H1 (cell line): ENCODE results near the gene ACAP3. TPM values are rescaled to one million over a fixed set of nuclear protein-coding genes. Genes with fewer than 3 reads are reported as not detected.

Source experiments
- CTCF ChIA-PET: fragments of 300-600 bp; sonication (Branson Sonifier 250); formaldehyde crosslinking; loops from one replicate; lab custom pipeline; 2021; ENCODE audit not compliant: partially characterized antibody; lab: Charles Lee
- POLR2A ChIA-PET: fragments of 300-600 bp; sonication (Branson Sonifier 250); formaldehyde crosslinking; loops from one replicate; lab custom pipeline; 2021; ENCODE audit warnings: inconsistent platforms; ENCODE audit not compliant: partially characterized antibody; lab: Charles Lee
- DNase-seq, 2 experiments: peaks; one replicate each; pipeline versions ENCODE4 v3.0.0 to v3.0.0-alpha.2; 2010 to 2022; ENCODE audit warnings: low spot score in 2 of 2, low read depth in 1 of 2, mixed read lengths in 1 of 2
- FAIRE-seq: peaks from 2 replicates; lab custom pipeline; 2011; peaks lifted over from hg19 to GRCh38; lab: Jason Lieb, UNC
- H2AFZ ChIP-seq: 2 replicates; pipeline ENCODE4 v1.8.1; 2012; ENCODE audit warnings: low read length, inconsistent platforms
- H2AK5ac ChIP-seq: 2 replicates; pipeline ENCODE4 v1.6.1; 2013; ENCODE audit warnings: low read depth, low read length
- H2BK120ac ChIP-seq: replicated peaks from 2 replicates; pipeline ENCODE3; 2013; ENCODE audit warnings: low read depth, low read length, inconsistent platforms
- H2BK12ac ChIP-seq: 2 replicates; pipeline ENCODE4 v1.6.1; 2013; ENCODE audit warnings: low read depth, low read length
- H2BK15ac ChIP-seq: 2 replicates; pipeline ENCODE4 v1.6.1; 2013; ENCODE audit warnings: low read length
- H2BK20ac ChIP-seq: 2 replicates; pipeline ENCODE4 v1.6.1; 2013; ENCODE audit warnings: low read length
- H2BK5ac ChIP-seq: 2 replicates; pipeline ENCODE4 v1.6.1; 2013; ENCODE audit warnings: low read depth, low read length
- H3K14ac ChIP-seq: 2 replicates; pipeline ENCODE4 v1.6.1; 2013; ENCODE audit warnings: inconsistent platforms; ENCODE audit not compliant: insufficient read length
- H3K18ac ChIP-seq: 2 replicates; pipeline ENCODE4 v1.6.1; 2013; ENCODE audit warnings: low read length; ENCODE audit errors: extremely low read depth
- H3K23ac ChIP-seq: 2 replicates; pipeline ENCODE4 v1.6.1; 2013; ENCODE audit warnings: inconsistent platforms; ENCODE audit not compliant: insufficient read length
- H3K23me2 ChIP-seq: 2 replicates; pipeline ENCODE4 v1.6.1; 2013; ENCODE audit warnings: low read depth, low read length
- H3K27ac ChIP-seq: 2 replicates; pipeline ENCODE4 v1.6.1; 2011; ENCODE audit warnings: low read depth, low read length, inconsistent platforms
- H3K27me3 ChIP-seq, 4 experiments: replicated peaks in 1 of 4; 1 replicate in 1 of 4; 2 replicates in 3 of 4; pipeline versions ENCODE4 v1.6.1 to v1.8.1; 2011 to 2013; ENCODE audit warnings: low read length in 3 of 4, mild to moderate bottlenecking in 3 of 4, inconsistent platforms in 2 of 4, mixed read lengths in 2 of 4, moderate library complexity in 1 of 4; ENCODE audit not compliant: control insufficient read depth in 3 of 4, insufficient read depth in 3 of 4; ENCODE audit errors: extremely low read depth in 1 of 4
- H3K36me3 ChIP-seq, 4 experiments: 2 replicates each; pipeline versions ENCODE4 v1.6.1 to v1.8.1; 2011 to 2013; ENCODE audit warnings: mild to moderate bottlenecking in 4 of 4, low read length in 3 of 4, moderate library complexity in 2 of 4, control low read depth in 1 of 4, inconsistent platforms in 1 of 4; ENCODE audit not compliant: insufficient read depth in 4 of 4, control insufficient read depth in 2 of 4
- H3K4ac ChIP-seq: replicated peaks from 2 replicates; pipeline ENCODE3; 2013; ENCODE audit warnings: low read length, low read depth, mixed read lengths, inconsistent platforms; ENCODE audit not compliant: insufficient read length
- H3K4me1 ChIP-seq, 4 experiments: replicated peaks in 1 of 4; 1 replicate in 1 of 4; 2 replicates in 3 of 4; pipeline versions ENCODE4 v1.6.1 to v1.8.1; 2011 to 2013; ENCODE audit warnings: low read length in 3 of 4, inconsistent platforms in 2 of 4, mixed read lengths in 1 of 4; ENCODE audit not compliant: insufficient read depth in 4 of 4, control insufficient read depth in 3 of 4
- H3K4me2 ChIP-seq, 2 experiments: 2 replicates each; pipeline versions ENCODE4 v1.6.1 to v1.8.1; 2011 to 2013; ENCODE audit warnings: low read depth in 2 of 2, low read length in 2 of 2, control low read depth in 1 of 2, inconsistent platforms in 1 of 2, mild to moderate bottlenecking in 1 of 2; ENCODE audit not compliant: insufficient read depth in 1 of 2
- H3K4me3 ChIP-seq, 4 experiments: fragments of 200-600, 300-600 bp in 1 of 4; sonication (generic), shearing (Covaris generic), sonication (Bioruptor Twin) in 1 of 4; 2 replicates each; pipeline versions ENCODE4 v1.5.1 to v1.8.1; 2011 to 2016; ENCODE audit warnings: low read length in 4 of 4, low read depth in 3 of 4, control low read depth in 2 of 4, inconsistent platforms in 2 of 4, mild to moderate bottlenecking in 2 of 4, mixed read lengths in 1 of 4, moderate library complexity in 1 of 4; ENCODE audit not compliant: insufficient read depth in 2 of 4; ENCODE audit errors: extremely low read depth in 1 of 4
- H3K56ac ChIP-seq: replicated peaks from 2 replicates; pipeline ENCODE3; 2013; ENCODE audit warnings: low read depth, mild to moderate bottlenecking, mixed read lengths, low read length, inconsistent platforms; ENCODE audit not compliant: insufficient read length
- H3K79me1 ChIP-seq: 2 replicates; pipeline ENCODE4 v1.6.1; 2013; ENCODE audit warnings: low read depth, low read length, control low read depth
- H3K79me2 ChIP-seq, 2 experiments: 2 replicates each; pipeline versions ENCODE4 v1.6.1 to v1.8.1; 2012 to 2013; ENCODE audit warnings: low read length in 2 of 2, mild to moderate bottlenecking in 2 of 2, inconsistent platforms in 1 of 2; ENCODE audit not compliant: insufficient read depth in 2 of 2, control insufficient read depth in 1 of 2
- H3K9ac ChIP-seq, 4 experiments: replicated peaks in 1 of 4; 1 replicate in 1 of 4; 2 replicates in 3 of 4; pipeline versions ENCODE4 v1.6.1 to v1.8.1; 2011 to 2013; ENCODE audit warnings: low read depth in 3 of 4, low read length in 3 of 4, control low read depth in 2 of 4, mild to moderate bottlenecking in 2 of 4, moderate library complexity in 2 of 4, inconsistent platforms in 1 of 4; ENCODE audit errors: extremely low read depth in 1 of 4
- H3K9me3 ChIP-seq, 2 experiments: 2 replicates each; pipeline versions ENCODE4 v1.6.1 to v1.8.1; 2012 to 2013; ENCODE audit warnings: mild to moderate bottlenecking in 2 of 2, moderate library complexity in 2 of 2, control low read depth in 1 of 2, inconsistent platforms in 1 of 2, low read depth in 1 of 2, low read length in 1 of 2, mixed read lengths in 1 of 2; ENCODE audit not compliant: insufficient read depth in 2 of 2
- H4K20me1 ChIP-seq, 2 experiments: replicated peaks in 1 of 2; 2 replicates each; pipeline versions ENCODE3 to v1.8.1; 2011 to 2013; ENCODE audit warnings: inconsistent platforms in 2 of 2, low read length in 2 of 2, mild to moderate bottlenecking in 1 of 2; ENCODE audit not compliant: insufficient read depth in 2 of 2, control insufficient read depth in 1 of 2
- H4K5ac ChIP-seq: 2 replicates; pipeline ENCODE4 v1.6.1; 2013; ENCODE audit warnings: low read length, low read depth, mixed read lengths, inconsistent platforms; ENCODE audit not compliant: insufficient read length
- H4K8ac ChIP-seq: 2 replicates; pipeline ENCODE4 v1.8.0; 2013; ENCODE audit warnings: mild to moderate bottlenecking, moderate library complexity, low read length, inconsistent platforms; ENCODE audit not compliant: insufficient read depth; ENCODE audit errors: extremely low read depth
- H4K91ac ChIP-seq: replicated peaks from 2 replicates; pipeline ENCODE3; 2013; ENCODE audit warnings: low read length, mixed read lengths, inconsistent platforms; ENCODE audit not compliant: insufficient read length
- RFX5 ChIP-seq: IDR thresholded peaks from 2 replicates; pipeline ENCODE4 v1.6.1; 2011; ENCODE audit warnings: low read depth, low read length, improper control_type of control experiment, borderline replicate concordance
- SIN3A ChIP-seq, 2 experiments: IDR thresholded peaks in 1 of 2; conservative IDR thresholded peaks in 1 of 2; 2 replicates each; pipeline ENCODE4 v1.6.1; 2011 to 2012; ENCODE audit warnings: low read length in 2 of 2, improper control_type of control experiment in 1 of 2, low read depth in 1 of 2, mild to moderate bottlenecking in 1 of 2
- TBP ChIP-seq: IDR thresholded peaks from 2 replicates; pipeline ENCODE4 v1.6.1; 2011; ENCODE audit warnings: low read depth, low read length, improper control_type of control experiment
- YY1 ChIP-seq: IDR thresholded peaks from 2 replicates; pipeline ENCODE4 v1.6.1; 2011; ENCODE audit warnings: low read depth, mild to moderate bottlenecking, low read length
- WGBS, 2 experiments: shearing (Covaris generic) in 1 of 2; methylation state at CpG; one replicate each; pipeline versions ENCODE4 v1.1.6 to v1.1.7; 2013 to 2015; ENCODE audit warnings: low lambda C conversion rate in 2 of 2, mixed read lengths in 2 of 2, inconsistent platforms in 1 of 2, low coverage in 1 of 2, missing lambda C conversion rate in 1 of 2; ENCODE audit not compliant: insufficient replicate concordance in 2 of 2, insufficient coverage in 1 of 2, insufficient read length in 1 of 2; ENCODE audit errors: extremely low coverage in 1 of 2, missing lambda C conversion rate in 1 of 2; 5-methylcytosine and 5-hydroxymethylcytosine counted together
- polyA plus RNA-seq, 7 experiments: library from polyadenylated mRNA; depleted of rRNA in 3 of 7; stranded (reverse) in 5 of 7; unstranded in 2 of 7; fragments of >200 nt in 5 of 7; fragments of 200-250 nt in 2 of 7; gene quantifications; 1 replicate in 5 of 7; 2 replicates in 1 of 7; 4 replicates in 1 of 7; pipeline versions ENCODE4 v1.2.1 to v1.2.3, GENCODE V29; 2011 to 2013; ENCODE audit warnings: missing spikeins in 2 of 7, mixed read lengths in 2 of 7
- total RNA-seq: library from RNA; stranded (reverse); fragmentation: NEBNext Ultra II Directional; extraction: Animal tissue kit (Norgen Biotek cat#: 25700); gene quantifications from 2 replicates; pipeline ENCODE4 v1.2.1, GENCODE V29; 2021
- TF ChIP-seq, protein P1 (sequence below): IDR thresholded peaks from 2 replicates; pipeline ENCODE4 v1.6.1; 2012; ENCODE audit warnings: inconsistent platforms
- TF ChIP-seq, protein P2 (sequence below): IDR thresholded peaks from 2 replicates; pipeline ENCODE4 v1.6.1; 2012; ENCODE audit warnings: inconsistent platforms

The ACAP3 gene
- total and polyA plus RNA-seq, 2 of the 8 experiments (the other 6 are each of a cell fraction or from before 2014, with no cell fraction given): 14.8 to 28.3 TPM

GRCh38 chr1:1351511-1352427 lies 44.0 kb upstream of the ACAP3 start:
- Histone ChIP-seq H3K14ac (no peak overlapping the region), H2AFZ (no peak overlapping the region), H2BK15ac (0 out of 2 replicates have a peak overlapping the region, but pooled peaks have one; percentile 29), H3K79me2 (peaks cover 0 to 14% of the 10 kb centered on the region in 2 experiments; a peak in 3 of 4 replicates), H4K8ac (peak overlapping the region; percentile 51; the same call in 1 of the 2 replicates), H3K4me3 (peak overlapping the region; percentile 8 to 48 (median 23); a peak in 5 of 8 replicates), H4K5ac (no peak overlapping the region), H3K27me3 (peaks cover 9 to 17% (median 14%) of the 10 kb centered on the region in 4 experiments), H2BK20ac (no peak overlapping the region), H3K4ac (no peak overlapping the region), H2BK120ac (no peak overlapping the region), H3K79me1 (peaks cover 4% of the 10 kb centered on the region), H3K27ac (no peak overlapping the region), H4K91ac (no peak overlapping the region), H3K36me3 (no peaks in the 10 kb centered on the region), H2AK5ac (0 out of 2 replicates have a peak overlapping the region, but pooled peaks have one; percentile 2), H3K23me2 (peaks cover 27% of the 10 kb centered on the region; the same call in 1 of the 2 replicates), H3K23ac (no peak overlapping the region), H4K20me1 (peaks cover 4 to 15% of the 10 kb centered on the region in 2 experiments), H3K18ac (no peak overlapping the region; the same call in 1 of the 2 replicates), H2BK12ac (peak overlapping the region; percentile 90; the same call in 1 of the 2 replicates), H3K9ac (no peak overlapping the region), H3K4me2 (peak overlapping the region; percentile 61 to 62), H3K9me3 (no peaks in the 10 kb centered on the region), H3K4me1 (peaks cover 0 to 49% (median 33%) of the 10 kb centered on the region in 4 experiments; a peak in 6 of 7 replicates), H2BK5ac (no peak overlapping the region), H3K56ac (no peak overlapping the region)
- DNase-seq: no peak
- WGBS, 2 experiments: 73% methylated on average over 25 of the region's 29 CpGs; no CpG with 5 or more reads in 1 of the 2 experiments
- TF ChIP-seq RFX5: no peak
- TF ChIP-seq, protein P1, sequence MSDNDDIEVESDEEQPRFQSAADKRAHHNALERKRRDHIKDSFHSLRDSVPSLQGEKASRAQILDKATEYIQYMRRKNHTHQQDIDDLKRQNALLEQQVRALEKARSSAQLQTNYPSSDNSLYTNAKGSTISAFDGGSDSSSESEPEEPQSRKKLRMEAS: no peak
- TF ChIP-seq, protein P2, sequence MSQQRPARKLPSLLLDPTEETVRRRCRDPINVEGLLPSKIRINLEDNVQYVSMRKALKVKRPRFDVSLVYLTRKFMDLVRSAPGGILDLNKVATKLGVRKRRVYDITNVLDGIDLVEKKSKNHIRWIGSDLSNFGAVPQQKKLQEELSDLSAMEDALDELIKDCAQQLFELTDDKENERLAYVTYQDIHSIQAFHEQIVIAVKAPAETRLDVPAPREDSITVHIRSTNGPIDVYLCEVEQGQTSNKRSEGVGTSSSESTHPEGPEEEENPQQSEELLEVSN: peak; percentile 54
- TF ChIP-seq YY1: no peak
- TF ChIP-seq SIN3A (conservative IDR thresholded peaks at IDR 0.05 in 1 of 2, IDR thresholded peaks at IDR 0.05 in 1 of 2; ENCODE audit: low read depth in 1 of 2, low read length in 2 of 2): no peak
- TF ChIP-seq TBP: no peak
- FAIRE-seq: no peak
- ChIA-PET POLR2A (interaction anchor here (0.7 to 5.1 kb wide), 11 partner anchors 8 to 64 kb away, joined by 3 to 80 read pairs (median 5); partner anchors contain the start of genes AURKAIP1 and CCNL2), CTCF (interaction anchor here (0.7 to 3.4 kb wide), 9 partner anchors 9 to 408 kb away, joined by 3 to 40 read pairs (median 4); no protein-coding TSS in a partner anchor)
